Renal cortex interstitium (tissue), 11 donors: ENCODE results near the gene CNKSR3. TPM values are rescaled to one million over a fixed set of nuclear protein-coding genes. Genes with fewer than 3 reads are reported as not detected.

ENCODE experiments used
- DNase-seq, 11 donors: peaks; one replicate each; pipeline ENCODE4 v3.0.0-alpha.2; 2013; ENCODE audit warnings: low read depth in 9 of 11, low spot score in 4 of 11; ENCODE audit errors: extremely low read depth in 1 of 11
- polyA plus RNA-seq, 3 donors: library from polyadenylated mRNA; unstranded; fragments of 120-200 nt; gene quantifications; one replicate each; pipeline ENCODE4 v1.2.1, GENCODE V29; 2013; ENCODE audit not compliant: insufficient read length in 3 of 3

The CNKSR3 gene
- polyA plus RNA-seq, 3 donors: 54.0 to 67.3 (median 59.1) TPM

- DNase-seq: no peak
Observed at GRCh38 chr6:154408891-154409500, 101.5 kb downstream of the CNKSR3 start.

DNA sequence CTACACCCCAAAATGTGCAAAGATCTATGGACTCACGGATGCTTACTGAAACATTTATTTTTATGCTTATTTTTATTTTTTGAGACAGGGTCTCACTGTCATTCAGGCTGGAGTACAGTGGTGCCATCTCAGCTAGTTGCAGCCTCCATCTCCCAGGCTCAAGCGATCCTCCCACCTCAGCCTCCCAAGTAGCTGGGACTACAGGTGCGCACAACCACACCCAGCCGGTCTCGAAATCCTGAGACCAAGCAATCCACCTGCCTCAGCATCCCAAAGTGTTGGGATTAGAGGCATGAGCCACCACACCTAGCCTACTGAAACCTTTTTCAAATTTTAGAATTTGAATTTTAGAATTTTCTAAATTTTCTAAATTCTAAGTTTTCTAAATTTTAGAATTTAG is 103.0 kb downstream of the CNKSR3 start:
- no peak for DNase-seq

DNA sequence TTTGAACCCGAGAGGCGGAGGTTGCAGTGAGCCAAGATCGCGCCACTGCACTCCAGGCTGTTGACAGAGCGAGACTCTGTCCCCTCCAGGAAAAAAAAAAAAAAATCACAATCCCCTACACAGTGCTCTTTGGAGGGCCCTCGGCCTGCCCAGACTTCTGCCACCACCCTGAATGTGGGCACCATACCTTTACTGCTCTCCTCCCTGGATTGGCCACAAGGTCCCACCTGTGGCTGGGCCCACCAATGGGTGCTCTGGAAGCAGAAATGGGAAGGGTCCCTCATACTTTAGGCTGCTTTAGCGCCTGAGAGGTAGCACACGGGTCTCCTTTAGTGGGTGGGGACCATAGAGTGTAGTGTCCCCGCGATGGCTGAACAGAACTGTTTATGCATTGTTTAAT is 103.6 kb downstream of the CNKSR3 start:
- no peak for DNase-seq

GRCh38 chr6:154406301-154406700 is 104.2 kb downstream of the CNKSR3 start:
- DNase-seq: no peak

DNA sequence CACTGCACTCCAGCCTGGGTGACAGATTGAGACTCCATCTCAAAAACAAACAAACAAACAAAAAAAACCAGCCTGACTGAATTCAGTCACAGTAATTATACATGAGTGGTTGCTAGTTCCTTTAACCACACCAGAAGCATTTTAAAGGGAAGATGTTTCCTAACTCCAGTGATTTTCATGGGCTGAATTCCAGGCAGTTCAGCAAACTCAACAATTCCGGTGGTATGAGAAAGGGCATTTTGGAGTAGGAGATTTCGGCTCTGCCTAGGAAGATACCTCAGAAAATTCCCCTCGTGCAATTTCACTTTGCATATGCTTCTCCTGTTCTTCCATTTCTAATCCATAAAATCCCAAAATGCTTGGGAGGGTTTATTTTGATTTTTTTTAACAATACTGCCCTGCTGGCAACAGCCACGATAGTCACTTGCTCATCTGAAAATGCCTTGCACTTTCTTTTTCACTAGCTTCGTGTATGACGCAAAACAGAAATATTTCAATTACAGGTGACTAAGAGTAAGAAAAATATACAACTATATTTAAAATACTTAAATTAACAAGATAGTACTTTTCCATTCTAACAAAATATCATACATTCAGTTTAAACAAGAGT is 105.6 kb downstream of the CNKSR3 start:
- DNase-seq: no peak

DNA sequence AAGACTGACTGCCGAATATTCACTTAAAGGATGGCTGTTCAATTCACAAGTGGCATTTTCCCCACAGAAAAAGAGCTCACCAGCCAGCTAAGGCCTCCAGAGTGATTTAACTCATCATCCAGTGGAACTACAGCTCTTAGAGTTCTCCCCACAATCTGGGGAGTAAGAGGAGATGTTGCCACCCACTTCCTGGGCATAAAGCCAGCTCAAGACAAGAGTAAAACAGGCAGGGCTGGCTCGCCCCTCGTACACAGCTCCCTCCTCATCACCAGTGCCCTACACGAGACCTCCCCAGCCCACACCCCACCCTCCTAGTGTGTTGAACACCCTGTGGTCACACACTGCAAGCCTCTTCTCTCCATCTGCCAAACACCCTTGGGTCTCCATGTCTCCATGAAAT is 106.7 kb downstream of the CNKSR3 start:
- no peak for DNase-seq

DNA sequence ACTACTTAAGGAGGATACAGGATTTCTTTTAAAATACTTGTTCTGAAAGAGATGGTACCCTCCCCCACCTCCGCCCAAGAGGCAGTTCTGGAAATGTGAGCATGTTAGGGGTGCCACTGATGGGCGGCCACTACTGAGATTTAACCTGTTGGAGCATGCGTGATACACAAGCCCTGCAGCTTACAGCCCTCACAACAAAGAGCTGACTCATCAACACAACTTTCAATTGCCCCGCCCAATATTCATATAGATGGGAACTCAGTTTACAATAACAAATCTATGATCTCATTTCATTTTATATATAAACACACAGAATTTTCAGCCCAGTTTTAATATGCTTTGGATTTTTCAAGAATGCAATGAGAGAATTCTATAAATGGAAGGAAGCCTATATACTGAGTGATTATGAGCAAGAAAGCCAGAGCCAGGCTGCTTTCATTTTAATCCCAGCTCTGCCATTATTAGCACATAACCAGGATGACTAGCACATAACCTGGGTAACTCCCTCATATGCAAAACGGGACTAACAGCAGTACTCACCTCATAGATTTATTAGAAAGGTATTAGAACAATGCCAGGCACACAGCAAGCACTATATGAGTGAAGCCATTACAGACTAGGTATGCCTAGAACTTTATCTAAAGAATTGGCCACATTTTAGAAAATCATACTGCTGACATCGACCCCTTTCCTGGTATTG is 108.3 kb downstream of the CNKSR3 start:
- no peak for DNase-seq

- DNase-seq: no peak
Observed at GRCh38 chr6:154399097-154399496, 111.4 kb downstream of the CNKSR3 start.

DNA sequence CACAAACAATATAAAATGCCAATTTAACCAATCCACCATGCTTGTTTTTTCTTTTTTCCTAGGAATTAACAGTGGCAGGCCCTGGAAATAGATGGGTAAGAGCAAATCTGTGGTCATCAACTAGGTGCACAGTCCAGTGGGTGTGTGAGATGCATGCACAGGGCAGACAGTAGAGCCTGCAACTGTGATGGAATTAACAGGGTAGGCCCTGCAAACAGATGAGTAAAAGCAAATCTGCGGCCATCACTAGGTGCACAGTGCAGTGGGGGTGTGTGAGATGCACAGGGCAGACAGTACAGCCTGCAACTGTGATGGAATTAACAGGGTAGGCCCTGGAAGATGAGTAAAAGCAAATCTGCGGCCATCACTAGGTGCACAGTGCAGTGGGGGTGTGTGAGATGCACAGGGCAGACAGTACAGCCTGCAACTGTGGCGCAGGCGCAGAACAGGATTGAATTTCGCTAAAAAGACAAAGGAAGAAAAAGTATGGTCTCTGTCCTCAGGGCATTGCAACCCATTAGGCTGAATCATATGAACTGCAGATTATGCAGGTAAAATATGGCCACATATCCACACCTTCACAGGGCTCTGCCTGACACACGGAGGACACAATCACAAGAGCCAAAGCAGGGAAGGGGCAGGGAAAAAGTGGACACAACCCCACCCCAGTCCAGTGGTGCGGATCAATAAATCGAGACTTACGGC is 112.8 kb downstream of the CNKSR3 start:
- no peak for DNase-seq

GRCh38 chr6:154395878-154396277 is 114.6 kb downstream of the CNKSR3 start:
- no peak for DNase-seq

DNA sequence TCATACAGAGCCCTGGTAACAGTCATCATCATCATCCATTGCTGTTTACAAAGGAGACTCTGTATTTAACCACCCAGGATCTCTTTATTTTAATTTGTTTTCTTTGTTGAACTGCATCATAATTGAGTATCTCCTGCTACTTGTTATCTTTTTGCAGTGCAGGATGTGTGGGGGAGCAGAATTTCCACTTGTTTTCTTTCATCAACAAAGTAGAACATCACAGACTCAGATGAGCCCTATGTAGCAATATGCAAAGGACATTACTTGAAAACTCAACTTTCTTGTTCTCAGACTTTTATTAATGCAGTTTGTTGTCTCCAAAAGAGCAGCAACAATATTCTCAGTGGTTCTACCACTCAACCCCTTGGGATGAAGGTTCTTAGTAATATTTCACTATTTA is 115.2 kb downstream of the CNKSR3 start:
- no peak for DNase-seq

DNA sequence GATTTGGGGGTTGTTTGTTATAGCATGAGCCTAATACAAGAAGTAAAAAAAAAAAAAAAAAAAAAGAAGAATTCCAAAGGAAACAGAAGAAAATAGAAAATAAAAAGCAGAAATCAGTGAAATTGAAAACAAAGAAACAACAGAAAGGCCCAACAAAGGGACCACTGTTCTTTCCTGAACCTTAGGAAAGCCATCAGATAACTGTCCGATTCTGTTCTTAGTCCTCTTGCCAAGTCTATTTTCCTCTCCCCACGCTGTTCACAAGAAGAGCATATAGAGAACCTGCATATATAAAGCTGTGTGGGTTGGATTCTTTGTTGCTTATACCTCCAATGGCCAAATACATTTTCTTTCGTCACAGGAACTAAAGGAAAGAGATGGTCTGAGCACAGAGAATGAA is 115.9 kb downstream of the CNKSR3 start:
- DNase-seq: no peak

GRCh38 chr6:154390034-154390433 is 120.5 kb downstream of the CNKSR3 start:
- no peak for DNase-seq

- no peak for DNase-seq
Observed at GRCh38 chr6:154388803-154389202, 121.7 kb downstream of the CNKSR3 start.

- no peak for DNase-seq
Observed at GRCh38 chr6:154386848-154387717, 123.4 kb downstream of the CNKSR3 start.

DNA sequence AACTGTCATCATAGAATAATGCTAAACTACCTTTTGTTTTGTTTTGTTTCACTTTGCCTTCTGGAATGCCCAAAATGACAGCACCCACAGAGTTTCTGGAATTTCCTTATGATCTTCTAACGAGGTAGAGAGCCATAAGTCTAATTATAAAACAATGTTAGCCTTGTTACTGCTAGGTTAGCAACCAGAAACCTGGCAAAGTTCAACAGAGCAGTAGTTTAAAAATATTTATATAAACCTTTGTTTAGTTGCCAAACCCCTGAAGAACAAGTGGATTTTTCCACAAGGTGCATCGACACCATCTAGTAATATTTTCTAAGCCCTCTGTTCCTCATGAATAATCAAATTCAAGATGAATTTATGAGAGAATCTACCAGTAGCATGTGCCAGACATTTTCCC is 126.3 kb downstream of the CNKSR3 start:
- DNase-seq: no peak

- DNase-seq: no peak
Observed at GRCh38 chr6:154383273-154383672, 127.2 kb downstream of the CNKSR3 start.

DNA sequence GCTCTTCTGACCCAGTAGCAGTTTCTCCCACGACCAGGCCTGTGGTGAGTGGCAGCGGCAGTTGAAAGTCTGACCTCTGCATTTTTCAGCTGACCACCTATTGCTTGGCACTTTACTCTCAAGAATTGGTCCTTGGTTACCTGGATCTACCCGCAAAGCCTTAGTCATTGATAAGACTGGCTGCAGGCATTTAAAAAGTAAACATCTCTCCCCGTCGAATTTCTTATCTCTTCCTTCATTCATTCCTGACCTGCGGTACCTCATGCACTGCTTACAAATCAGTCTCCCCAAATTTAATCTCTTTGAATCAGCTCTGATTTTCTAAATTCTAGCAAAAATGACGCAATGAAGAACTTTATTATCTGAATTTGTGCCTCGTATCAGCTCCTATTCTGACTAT is 127.7 kb downstream of the CNKSR3 start:
- no peak for DNase-seq

DNA sequence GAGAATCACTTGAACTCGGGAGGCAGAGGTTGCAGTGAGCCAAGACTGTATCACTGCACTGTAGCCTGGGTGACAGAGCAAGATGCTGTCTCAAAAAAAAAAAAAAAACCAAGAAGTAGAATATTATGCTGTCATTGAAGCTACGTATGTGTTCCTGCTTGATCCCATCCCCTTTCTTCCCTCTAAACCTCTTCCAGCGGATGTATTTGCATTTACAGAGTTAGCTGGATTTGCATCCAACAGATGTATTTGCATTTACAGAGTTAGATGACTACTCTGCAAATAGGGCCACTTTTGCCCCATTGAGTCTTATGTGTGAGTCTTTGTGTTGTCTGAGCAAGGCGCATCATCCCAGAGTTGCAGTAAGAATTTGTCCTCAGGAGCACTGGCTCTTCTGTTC is 128.9 kb downstream of the CNKSR3 start:
- no peak for DNase-seq
